SK-N-SH treated with all-trans-retinoic acid at 6 μM for 48 hours (cell line): ENCODE data around the gene TCERG1L.

Experiments
- ATAC-seq: fragments of 200-7000 bp; cut with Tn5 transposase; 3 replicates; pipeline ENCODE4 v1.9.1; 2020; ENCODE audit warnings: mild to moderate bottlenecking, moderate library complexity
- ARNTL ChIP-seq: fragments of 450-650 bp; formaldehyde crosslinking; IDR thresholded peaks from 2 replicates; pipeline ENCODE4 v1.5.0; 2020; ENCODE audit warnings: low read depth, mild to moderate bottlenecking, moderate library complexity, borderline replicate concordance
- BACH2 ChIP-seq: fragments of 250-450 bp; sonication (Bioruptor Pico); IDR thresholded peaks from 2 replicates; pipeline ENCODE4 v1.9.0; 2021; ENCODE audit warnings: mild to moderate bottlenecking, borderline replicate concordance
- CSDC2 ChIP-seq: fragments of 250-450 bp; sonication (Bioruptor Pico); IDR thresholded peaks from 2 replicates; pipeline ENCODE4 v1.5.0; 2020; ENCODE audit warnings: mild to moderate bottlenecking, moderate library complexity
- ESRRG ChIP-seq: fragments of 250-450 bp; sonication (Bioruptor Pico); IDR thresholded peaks from 2 replicates; pipeline ENCODE4 v1.6.1; 2021; ENCODE audit warnings: mild to moderate bottlenecking
- ISL1 ChIP-seq: fragments of 250-450 bp; sonication (Bioruptor Pico); IDR thresholded peaks from 2 replicates; pipeline ENCODE4 v2.1.2; 2022; ENCODE audit warnings: mild to moderate bottlenecking, moderate library complexity
- OSR1 ChIP-seq: fragments of 250-450 bp; sonication (Bioruptor Pico); IDR thresholded peaks from 2 replicates; pipeline ENCODE4 v1.8.0; 2022; ENCODE audit warnings: moderate library complexity, mild to moderate bottlenecking, inconsistent platforms
- RARB ChIP-seq: fragments of 250-450 bp; sonication (Bioruptor Pico); IDR thresholded peaks from 2 replicates; pipeline ENCODE4 v1.8.0; 2021; ENCODE audit warnings: mild to moderate bottlenecking, moderate library complexity
- TCF4 ChIP-seq: fragments of 250-450 bp; sonication (Bioruptor Pico); IDR thresholded peaks from 2 replicates; pipeline ENCODE4 v1.8.0; 2021; ENCODE audit warnings: mild to moderate bottlenecking, moderate library complexity, borderline replicate concordance
- TOX ChIP-seq: fragments of 250-450 bp; sonication (Bioruptor Pico); IDR thresholded peaks from 2 replicates; pipeline ENCODE4 v1.8.0; 2021; ENCODE audit warnings: mild to moderate bottlenecking, moderate library complexity, borderline replicate concordance
- ZC3H10 ChIP-seq: fragments of 250-450 bp; sonication (Bioruptor Pico); IDR thresholded peaks from 2 replicates; pipeline ENCODE4 v1.5.1; 2021; ENCODE audit warnings: mild to moderate bottlenecking, moderate library complexity
- ZFP3 ChIP-seq: fragments of 250-450 bp; sonication (Bioruptor Pico); IDR thresholded peaks from 2 replicates; pipeline ENCODE4 v1.5.0; 2020; ENCODE audit warnings: mild to moderate bottlenecking, moderate library complexity
- ZFP30 ChIP-seq: fragments of 450-650 bp; formaldehyde crosslinking; IDR thresholded peaks from 2 replicates; pipeline ENCODE4 v1.5.0; 2022; ENCODE audit warnings: mild to moderate bottlenecking, moderate library complexity
- ZNF565 ChIP-seq: fragments of 450-650 bp; formaldehyde crosslinking; conservative IDR thresholded peaks from 2 replicates; pipeline ENCODE4 v1.5.0; 2020; ENCODE audit warnings: low read depth, mild to moderate bottlenecking, moderate library complexity
- ZNF70 ChIP-seq: fragments of 450-650 bp; formaldehyde crosslinking; IDR thresholded peaks from 2 replicates; pipeline ENCODE4 v1.5.0; 2020; ENCODE audit warnings: mild to moderate bottlenecking, moderate library complexity
- ZNF8 ChIP-seq: fragments of 450-650 bp; formaldehyde crosslinking; IDR thresholded peaks from 2 replicates; pipeline ENCODE4 v1.5.0; 2020; ENCODE audit warnings: mild to moderate bottlenecking, moderate library complexity
- TF ChIP-seq, protein P1 (sequence below): fragments of 250-450 bp; sonication (Bioruptor Pico); IDR thresholded peaks from 2 replicates; pipeline ENCODE4 v1.5.1; 2021; ENCODE audit warnings: mild to moderate bottlenecking, moderate library complexity
- TF ChIP-seq, protein P2 (sequence below): fragments of 250-450 bp; sonication (Bioruptor Pico); IDR thresholded peaks from 2 replicates; pipeline ENCODE4 v1.5.0; 2020; ENCODE audit warnings: mild to moderate bottlenecking, moderate library complexity
- TF ChIP-seq, protein P3 (sequence below): fragments of 250-450 bp; sonication (Bioruptor Pico); IDR thresholded peaks from 2 replicates; pipeline ENCODE4 v1.8.0; 2020; ENCODE audit warnings: mild to moderate bottlenecking, moderate library complexity, borderline replicate concordance
- TF ChIP-seq, protein P4 (sequence below): fragments of 250-450 bp; sonication (Bioruptor Pico); IDR thresholded peaks from 2 replicates; pipeline ENCODE4 v1.8.0; 2021; ENCODE audit warnings: low read depth, mild to moderate bottlenecking, moderate library complexity, borderline replicate concordance
- TF ChIP-seq, protein P5 (sequence below): fragments of 250-450 bp; sonication (Bioruptor Pico); IDR thresholded peaks from 2 replicates; pipeline ENCODE4 v1.5.1; 2020; ENCODE audit warnings: low read depth, mild to moderate bottlenecking, moderate library complexity

TCERG1L gene

DNA sequence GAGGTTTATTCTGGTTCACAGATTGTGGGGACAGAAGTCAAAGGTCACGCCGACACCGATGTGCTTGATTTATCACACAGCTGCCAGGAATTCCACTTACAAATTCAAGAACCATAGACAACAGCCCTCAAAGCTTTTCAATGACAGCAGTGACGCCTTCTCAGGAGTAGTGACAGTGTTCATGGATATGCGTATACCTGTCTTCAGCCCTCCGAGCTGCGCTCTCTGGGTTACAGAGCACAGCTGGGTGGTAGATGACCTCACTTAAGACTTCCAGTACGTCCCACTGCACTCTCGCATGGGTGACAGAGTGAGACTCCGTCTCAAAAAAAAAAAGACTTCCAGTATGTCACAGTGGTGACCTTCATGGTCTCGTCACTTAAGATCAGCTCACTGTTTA lies 108.5 kb downstream of the TCERG1L start (continued):
- TF ChIP-seq, protein P1, sequence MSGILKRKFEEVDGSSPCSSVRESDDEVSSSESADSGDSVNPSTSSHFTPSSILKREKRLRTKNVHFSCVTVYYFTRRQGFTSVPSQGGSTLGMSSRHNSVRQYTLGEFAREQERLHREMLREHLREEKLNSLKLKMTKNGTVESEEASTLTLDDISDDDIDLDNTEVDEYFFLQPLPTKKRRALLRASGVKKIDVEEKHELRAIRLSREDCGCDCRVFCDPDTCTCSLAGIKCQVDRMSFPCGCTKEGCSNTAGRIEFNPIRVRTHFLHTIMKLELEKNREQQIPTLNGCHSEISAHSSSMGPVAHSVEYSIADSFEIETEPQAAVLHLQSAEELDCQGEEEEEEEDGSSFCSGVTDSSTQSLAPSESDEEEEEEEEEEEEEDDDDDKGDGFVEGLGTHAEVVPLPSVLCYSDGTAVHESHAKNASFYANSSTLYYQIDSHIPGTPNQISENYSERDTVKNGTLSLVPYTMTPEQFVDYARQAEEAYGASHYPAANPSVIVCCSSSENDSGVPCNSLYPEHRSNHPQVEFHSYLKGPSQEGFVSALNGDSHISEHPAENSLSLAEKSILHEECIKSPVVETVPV (CRISPR knock-in tag): no peak
- TF ChIP-seq RARB (CRISPR knock-in tag) (no peak), TCF4 (CRISPR knock-in tag) (no peak)
- TF ChIP-seq, protein P2, sequence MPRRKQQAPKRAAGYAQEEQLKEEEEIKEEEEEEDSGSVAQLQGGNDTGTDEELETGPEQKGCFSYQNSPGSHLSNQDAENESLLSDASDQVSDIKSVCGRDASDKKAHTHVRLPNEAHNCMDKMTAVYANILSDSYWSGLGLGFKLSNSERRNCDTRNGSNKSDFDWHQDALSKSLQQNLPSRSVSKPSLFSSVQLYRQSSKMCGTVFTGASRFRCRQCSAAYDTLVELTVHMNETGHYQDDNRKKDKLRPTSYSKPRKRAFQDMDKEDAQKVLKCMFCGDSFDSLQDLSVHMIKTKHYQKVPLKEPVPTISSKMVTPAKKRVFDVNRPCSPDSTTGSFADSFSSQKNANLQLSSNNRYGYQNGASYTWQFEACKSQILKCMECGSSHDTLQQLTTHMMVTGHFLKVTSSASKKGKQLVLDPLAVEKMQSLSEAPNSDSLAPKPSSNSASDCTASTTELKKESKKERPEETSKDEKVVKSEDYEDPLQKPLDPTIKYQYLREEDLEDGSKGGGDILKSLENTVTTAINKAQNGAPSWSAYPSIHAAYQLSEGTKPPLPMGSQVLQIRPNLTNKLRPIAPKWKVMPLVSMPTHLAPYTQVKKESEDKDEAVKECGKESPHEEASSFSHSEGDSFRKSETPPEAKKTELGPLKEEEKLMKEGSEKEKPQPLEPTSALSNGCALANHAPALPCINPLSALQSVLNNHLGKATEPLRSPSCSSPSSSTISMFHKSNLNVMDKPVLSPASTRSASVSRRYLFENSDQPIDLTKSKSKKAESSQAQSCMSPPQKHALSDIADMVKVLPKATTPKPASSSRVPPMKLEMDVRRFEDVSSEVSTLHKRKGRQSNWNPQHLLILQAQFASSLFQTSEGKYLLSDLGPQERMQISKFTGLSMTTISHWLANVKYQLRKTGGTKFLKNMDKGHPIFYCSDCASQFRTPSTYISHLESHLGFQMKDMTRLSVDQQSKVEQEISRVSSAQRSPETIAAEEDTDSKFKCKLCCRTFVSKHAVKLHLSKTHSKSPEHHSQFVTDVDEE: no peak
- TF ChIP-seq, all 23 proteins: peak for 0

DNA sequence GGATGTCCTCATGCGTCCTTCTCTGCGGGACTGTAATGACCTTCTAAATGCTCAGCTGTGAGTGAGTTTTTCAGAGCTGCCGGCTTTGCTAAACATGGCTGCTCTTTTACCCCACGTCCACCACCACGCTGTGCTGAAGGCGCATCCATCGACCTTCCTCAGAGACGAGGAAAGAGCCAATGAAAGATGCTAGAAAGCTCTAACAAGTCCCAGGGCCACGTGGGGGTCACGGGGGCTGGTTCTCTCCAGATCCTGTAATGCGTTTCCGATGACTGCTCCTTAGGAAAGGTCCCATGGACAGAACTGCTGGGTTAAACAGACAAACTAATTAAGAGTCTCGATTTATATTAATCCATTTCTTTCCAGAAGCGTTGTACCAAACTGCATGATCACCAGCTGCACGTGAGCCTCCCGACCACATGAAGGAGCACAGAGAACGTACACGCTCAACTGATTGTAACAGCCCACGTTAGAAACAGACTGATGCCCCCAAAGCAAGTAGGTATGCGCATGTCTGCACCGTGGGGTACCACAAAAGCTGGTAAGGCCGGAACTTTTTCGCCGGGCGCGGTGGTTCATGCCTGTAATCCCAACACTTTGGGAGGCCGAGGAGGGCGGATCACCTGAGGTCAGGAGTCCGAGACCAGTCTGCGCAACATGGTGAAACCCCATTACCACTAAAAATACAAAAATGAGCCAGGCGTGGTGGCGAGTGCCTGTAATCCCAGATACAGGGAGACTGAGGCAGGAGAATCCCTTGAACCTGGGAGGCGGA lies 109.6 kb downstream of the TCERG1L start:
- no peak for ATAC-seq
- no peak for TF ChIP-seq ZNF565 (CRISPR knock-in tag)
- no peak for TF ChIP-seq ZNF8 (CRISPR knock-in tag)
- no peak for TF ChIP-seq OSR1 (CRISPR knock-in tag)
- TF ChIP-seq TCF4 (CRISPR knock-in tag): no peak
- TF ChIP-seq ZC3H10 (CRISPR knock-in tag): no peak
- TF ChIP-seq CSDC2: no peak

DNA sequence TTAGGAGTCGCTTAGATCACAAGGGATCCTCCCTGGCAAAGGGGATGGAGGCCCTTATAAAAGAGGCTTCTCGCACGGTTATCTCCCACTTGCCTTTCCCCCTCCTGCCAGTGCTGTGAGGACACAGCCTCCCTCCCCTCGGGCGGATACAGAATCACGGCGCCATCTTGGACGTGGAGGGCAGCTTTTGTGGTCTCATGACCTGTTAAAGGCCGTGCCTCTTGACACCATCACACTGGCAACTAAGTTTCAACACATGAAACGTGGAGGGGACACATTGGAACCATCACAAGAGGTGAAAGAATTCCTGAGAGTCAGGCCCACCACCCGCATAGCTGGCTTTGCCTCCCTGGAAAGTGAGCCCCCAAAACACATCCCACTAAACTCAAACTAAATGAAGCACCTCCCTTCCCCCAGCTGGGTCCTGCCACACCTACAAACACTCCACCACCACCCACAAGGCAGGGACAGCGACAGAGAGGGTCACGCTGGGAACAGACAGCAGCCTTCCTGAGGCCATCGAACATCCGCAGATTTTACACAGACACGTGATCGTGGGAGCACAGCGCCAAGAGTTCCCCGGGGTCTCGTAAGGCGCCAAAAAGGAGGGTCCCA lies 110.6 kb downstream of the TCERG1L start:
- TF ChIP-seq ZNF565 (CRISPR knock-in tag): no peak
- TF ChIP-seq, protein P1 (CRISPR knock-in tag): no peak
- TF ChIP-seq ZNF70: no peak
- TF ChIP-seq, protein P3, sequence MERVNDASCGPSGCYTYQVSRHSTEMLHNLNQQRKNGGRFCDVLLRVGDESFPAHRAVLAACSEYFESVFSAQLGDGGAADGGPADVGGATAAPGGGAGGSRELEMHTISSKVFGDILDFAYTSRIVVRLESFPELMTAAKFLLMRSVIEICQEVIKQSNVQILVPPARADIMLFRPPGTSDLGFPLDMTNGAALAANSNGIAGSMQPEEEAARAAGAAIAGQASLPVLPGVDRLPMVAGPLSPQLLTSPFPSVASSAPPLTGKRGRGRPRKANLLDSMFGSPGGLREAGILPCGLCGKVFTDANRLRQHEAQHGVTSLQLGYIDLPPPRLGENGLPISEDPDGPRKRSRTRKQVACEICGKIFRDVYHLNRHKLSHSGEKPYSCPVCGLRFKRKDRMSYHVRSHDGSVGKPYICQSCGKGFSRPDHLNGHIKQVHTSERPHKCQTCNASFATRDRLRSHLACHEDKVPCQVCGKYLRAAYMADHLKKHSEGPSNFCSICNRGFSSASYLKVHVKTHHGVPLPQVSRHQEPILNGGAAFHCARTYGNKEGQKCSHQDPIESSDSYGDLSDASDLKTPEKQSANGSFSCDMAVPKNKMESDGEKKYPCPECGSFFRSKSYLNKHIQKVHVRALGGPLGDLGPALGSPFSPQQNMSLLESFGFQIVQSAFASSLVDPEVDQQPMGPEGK (CRISPR knock-in tag): no peak
- no peak for TF ChIP-seq TCF4 (CRISPR knock-in tag)
- ATAC-seq: no peak

DNA sequence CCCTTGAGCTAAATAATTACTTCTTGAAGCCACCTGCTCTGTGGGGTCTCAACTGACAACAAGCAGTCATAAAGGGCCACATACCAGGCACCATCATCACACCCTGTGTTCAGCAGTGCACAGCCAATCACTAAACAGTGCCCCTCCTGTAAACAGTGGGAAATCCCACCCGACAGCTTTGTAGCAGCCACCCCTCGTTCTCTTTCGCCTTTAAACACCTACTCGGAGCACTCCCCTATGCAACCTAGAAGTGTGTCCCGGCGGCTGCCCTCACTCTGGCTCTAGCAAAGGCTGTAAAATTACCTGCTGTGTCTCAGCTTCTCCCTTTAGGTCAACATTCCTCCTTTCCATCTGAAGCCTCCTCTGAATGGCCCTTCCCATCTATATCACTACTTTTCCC lies 111.9 kb downstream of the TCERG1L start:
- no peak for TF ChIP-seq CSDC2
- TF ChIP-seq, all 23 proteins: peak for 0
- ATAC-seq: no peak

DNA sequence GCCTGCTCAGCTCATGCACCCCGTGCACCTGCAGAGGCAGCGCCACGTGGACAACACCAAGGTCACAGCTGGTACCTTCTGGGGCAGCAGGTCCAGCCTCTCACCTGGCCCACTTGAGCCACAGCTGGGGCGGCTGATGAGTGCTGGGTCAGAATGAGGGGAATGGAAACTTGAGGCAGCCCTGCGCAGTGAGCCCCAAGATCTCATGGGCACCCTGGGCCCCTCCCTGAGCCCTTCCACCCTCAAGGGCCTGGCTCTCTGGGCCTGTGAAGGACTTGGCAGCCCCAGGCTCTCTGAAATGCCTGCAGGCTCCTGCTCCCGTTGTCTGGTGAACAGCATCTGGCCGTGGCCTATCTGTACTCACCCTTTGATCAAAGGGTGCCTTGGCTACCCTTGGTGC lies 112.7 kb downstream of the TCERG1L start:
- TF ChIP-seq BACH2 (CRISPR knock-in tag) (no peak), ESRRG (CRISPR knock-in tag) (no peak), ISL1 (CRISPR knock-in tag) (no peak), TCF4 (CRISPR knock-in tag) (no peak), ARNTL (CRISPR knock-in tag) (no peak), ZFP3 (CRISPR knock-in tag) (no peak), TOX (CRISPR knock-in tag) (no peak), ZC3H10 (CRISPR knock-in tag) (no peak), ZNF565 (CRISPR knock-in tag) (no peak), ZFP30 (CRISPR knock-in tag) (no peak)
- TF ChIP-seq, protein P4, sequence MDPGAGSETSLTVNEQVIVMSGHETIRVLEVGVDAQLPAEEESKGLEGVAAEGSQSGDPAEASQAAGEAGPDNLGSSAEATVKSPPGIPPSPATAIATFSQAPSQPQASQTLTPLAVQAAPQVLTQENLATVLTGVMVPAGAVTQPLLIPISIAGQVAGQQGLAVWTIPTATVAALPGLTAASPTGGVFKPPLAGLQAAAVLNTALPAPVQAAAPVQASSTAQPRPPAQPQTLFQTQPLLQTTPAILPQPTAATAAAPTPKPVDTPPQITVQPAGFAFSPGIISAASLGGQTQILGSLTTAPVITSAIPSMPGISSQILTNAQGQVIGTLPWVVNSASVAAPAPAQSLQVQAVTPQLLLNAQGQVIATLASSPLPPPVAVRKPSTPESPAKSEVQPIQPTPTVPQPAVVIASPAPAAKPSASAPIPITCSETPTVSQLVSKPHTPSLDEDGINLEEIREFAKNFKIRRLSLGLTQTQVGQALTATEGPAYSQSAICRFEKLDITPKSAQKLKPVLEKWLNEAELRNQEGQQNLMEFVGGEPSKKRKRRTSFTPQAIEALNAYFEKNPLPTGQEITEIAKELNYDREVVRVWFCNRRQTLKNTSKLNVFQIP (CRISPR knock-in tag): no peak
- TF ChIP-seq, protein P3 (CRISPR knock-in tag): no peak
- TF ChIP-seq, protein P5, sequence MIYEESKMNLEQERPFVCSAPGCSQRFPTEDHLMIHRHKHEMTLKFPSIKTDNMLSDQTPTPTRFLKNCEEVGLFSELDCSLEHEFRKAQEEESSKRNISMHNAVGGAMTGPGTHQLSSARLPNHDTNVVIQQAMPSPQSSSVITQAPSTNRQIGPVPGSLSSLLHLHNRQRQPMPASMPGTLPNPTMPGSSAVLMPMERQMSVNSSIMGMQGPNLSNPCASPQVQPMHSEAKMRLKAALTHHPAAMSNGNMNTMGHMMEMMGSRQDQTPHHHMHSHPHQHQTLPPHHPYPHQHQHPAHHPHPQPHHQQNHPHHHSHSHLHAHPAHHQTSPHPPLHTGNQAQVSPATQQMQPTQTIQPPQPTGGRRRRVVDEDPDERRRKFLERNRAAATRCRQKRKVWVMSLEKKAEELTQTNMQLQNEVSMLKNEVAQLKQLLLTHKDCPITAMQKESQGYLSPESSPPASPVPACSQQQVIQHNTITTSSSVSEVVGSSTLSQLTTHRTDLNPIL (CRISPR knock-in tag): no peak
- ATAC-seq: no peak
